Brain microvascular endothelial cell (primary cell): ENCODE data around the gene TCEAL8.
A peak's percentile ranks its signal among the peaks of the same experiment; 100 is the strongest.
"Not testable (repeated sequence)": the region's sequence is repeated elsewhere in the genome, so short reads cannot be mapped to it uniquely, and the experiment has no call there.

ENCODE experiments used
- DNase-seq: peaks from one replicate; pipeline ENCODE4 v3.0.0-alpha.2; 2020
- H3K27ac ChIP-seq: fragments of 250-450 bp; sonication (Bioruptor Pico); 2 replicates; pipeline ENCODE4 v1.5.1; 2020; ENCODE audit warnings: mild to moderate bottlenecking, moderate library complexity
- H3K27me3 ChIP-seq: fragments of 250-450 bp; sonication (Bioruptor Pico); replicated peaks from 2 replicates; pipeline ENCODE4 v1.5.1; 2020; ENCODE audit warnings: mild to moderate bottlenecking
- H3K36me3 ChIP-seq: fragments of 250-450 bp; sonication (Bioruptor Pico); replicated peaks from 2 replicates; pipeline ENCODE4 v1.5.1; 2020; ENCODE audit warnings: mild to moderate bottlenecking
- H3K4me3 ChIP-seq: 2 replicates; pipeline ENCODE4 v1.5.1; 2011; ENCODE audit warnings: low read depth, mild to moderate bottlenecking, control low read depth, low read length, moderate library complexity
- in situ Hi-C: cut with HindIII; loops from 2 replicates; pipeline ENCODE4 v1.10.0; 2017; ENCODE audit warnings: low sequenced_read_pairs, low pct_ligation_motif_present
- TF ChIP-seq, protein P1 (sequence below): IDR thresholded peaks from 2 replicates; pipeline ENCODE4 v1.5.1; 2011; ENCODE audit warnings: low read depth, mild to moderate bottlenecking, moderate library complexity, low read length, control low read depth, inconsistent platforms; ENCODE audit errors: missing control alignments

TCEAL8 gene

DNA sequence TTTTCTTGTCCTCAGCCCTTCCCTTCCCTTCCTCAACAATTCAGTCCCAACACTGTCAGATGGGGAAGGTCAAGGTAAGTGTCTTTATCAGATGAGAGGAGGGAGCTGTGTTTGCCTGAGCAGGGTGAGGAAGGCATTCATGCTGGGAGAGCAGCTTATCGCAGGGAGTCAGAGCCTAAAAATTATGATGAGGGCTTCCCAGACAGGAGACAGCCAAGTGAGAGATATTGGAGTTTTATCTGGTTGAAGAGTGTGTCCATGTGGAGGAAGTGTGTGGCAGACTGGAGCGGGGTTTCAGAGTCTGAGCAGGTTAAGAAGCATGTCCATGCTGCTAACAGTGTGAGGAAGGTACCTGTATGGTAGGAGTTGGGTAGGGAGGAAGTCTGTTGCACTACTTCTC is 21.7 kb downstream of the TCEAL8 start:
- H3K36me3 ChIP-seq: no peaks in the 10 kb centered on the region

DNA sequence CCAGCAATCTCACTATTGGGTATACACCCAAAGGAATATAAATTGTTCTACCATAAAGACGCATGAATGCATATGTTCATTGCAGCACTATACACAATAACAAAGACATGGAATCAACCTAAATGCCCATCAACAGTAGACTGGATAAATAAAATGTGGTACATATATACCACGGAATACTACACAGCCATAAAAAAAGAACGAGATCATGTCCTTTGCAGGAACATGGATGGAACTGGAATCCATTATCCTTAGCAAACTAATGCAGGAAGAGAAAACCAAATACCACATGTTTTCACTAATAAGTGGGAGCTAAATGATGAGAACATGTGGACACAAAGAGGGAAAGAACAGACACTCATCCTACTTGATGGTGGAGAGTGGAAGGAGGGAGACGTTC is 29.0 kb downstream of the TCEAL8 start:
- H3K27me3 ChIP-seq, in situ Hi-C loops, DNase-seq, H3K27ac ChIP-seq, H3K4me3 ChIP-seq, H3K36me3 ChIP-seq: not testable (repeated sequence)

More for the DNA sequence above, 21.7 kb downstream of the TCEAL8 start:
- TF ChIP-seq, protein P1, sequence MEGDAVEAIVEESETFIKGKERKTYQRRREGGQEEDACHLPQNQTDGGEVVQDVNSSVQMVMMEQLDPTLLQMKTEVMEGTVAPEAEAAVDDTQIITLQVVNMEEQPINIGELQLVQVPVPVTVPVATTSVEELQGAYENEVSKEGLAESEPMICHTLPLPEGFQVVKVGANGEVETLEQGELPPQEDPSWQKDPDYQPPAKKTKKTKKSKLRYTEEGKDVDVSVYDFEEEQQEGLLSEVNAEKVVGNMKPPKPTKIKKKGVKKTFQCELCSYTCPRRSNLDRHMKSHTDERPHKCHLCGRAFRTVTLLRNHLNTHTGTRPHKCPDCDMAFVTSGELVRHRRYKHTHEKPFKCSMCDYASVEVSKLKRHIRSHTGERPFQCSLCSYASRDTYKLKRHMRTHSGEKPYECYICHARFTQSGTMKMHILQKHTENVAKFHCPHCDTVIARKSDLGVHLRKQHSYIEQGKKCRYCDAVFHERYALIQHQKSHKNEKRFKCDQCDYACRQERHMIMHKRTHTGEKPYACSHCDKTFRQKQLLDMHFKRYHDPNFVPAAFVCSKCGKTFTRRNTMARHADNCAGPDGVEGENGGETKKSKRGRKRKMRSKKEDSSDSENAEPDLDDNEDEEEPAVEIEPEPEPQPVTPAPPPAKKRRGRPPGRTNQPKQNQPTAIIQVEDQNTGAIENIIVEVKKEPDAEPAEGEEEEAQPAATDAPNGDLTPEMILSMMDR: no peak
- DNase-seq: no peak
- Histone ChIP-seq H3K27me3 (no peaks in the 10 kb centered on the region), H3K4me3 (no peak overlapping the region), H3K27ac (no peak overlapping the region)
- in situ Hi-C loops: no loop called here

DNA sequence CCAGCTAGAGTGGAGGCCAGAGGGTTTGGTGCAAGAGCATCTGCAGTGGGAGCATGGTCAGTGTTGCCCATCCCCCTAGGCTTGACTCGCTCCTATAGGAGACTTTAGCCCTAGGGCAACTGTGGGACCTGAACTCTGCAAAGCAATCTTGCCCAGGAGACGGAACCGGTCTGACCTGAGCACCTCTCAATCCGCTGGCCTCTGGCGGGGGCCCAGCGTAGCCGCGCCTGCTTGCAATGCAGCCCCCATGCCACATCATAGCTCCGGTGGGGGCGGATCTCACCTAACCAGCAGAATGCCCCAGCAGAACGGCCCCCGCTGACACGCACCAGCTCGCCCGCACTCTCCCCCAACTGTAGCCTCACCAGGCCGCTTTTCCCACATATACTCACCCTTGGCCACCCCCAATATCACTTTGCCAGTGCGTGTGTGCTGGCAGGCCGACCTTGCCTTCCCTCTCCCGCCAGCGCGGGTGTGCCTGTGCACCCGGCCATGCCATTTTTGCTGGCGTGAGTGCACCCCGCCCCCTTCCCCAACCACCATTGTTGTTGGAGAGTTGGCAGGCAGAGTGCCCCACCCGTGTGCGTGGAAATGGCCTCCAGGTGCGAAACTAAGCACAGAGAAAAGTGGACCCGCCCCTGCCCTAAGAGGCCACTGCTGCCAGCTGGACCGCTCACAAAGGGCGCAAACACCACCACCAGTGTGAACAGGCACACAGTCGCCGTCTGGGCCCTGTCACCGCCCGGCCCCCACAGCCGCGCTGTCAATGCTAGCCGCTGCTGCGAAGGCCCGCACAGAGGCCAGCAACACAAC is 34.2 kb downstream of the TCEAL8 start:
- TF ChIP-seq, protein P1: no peak
- Histone ChIP-seq H3K27ac (no peak overlapping the region), H3K27me3 (peaks cover 2% of the 10 kb centered on the region), H3K4me3 (peak overlapping the region; percentile 32), H3K36me3 (no peaks in the 10 kb centered on the region)
- no peak for DNase-seq
- in situ Hi-C loops: no loop called here

DNA sequence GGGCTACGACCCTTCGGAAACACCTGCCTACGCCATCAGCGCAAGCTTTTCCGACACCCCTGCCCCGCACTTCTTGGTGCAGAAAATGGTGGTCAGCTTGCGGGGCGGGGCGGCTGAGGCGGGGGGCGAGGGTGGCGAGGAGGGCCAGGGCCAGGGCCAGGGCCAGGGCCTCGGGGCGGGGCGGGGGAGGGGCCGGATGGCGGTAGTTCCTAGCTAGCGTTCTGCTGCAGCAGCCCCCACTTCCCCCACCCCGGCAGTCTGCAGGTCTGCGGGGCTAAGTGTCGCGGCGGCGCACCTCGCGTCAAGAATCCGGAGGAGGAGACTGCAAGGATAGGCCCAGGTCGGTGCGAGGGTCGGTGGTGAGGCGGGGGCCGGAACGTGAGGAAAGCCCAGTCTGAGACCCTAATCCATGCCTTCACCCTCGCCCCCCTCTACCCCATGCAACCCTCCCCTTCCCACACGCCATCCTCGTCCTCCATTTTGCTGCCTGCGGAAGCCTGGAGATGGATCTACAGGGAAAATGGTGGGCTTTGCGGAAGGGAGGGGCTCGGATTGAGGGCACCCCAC is 39.4 kb downstream of the TCEAL8 start:
- Histone ChIP-seq H3K36me3 (no peaks in the 10 kb centered on the region), H3K27ac (peak overlapping the region; percentile 54), H3K27me3 (no peaks in the 10 kb centered on the region), H3K4me3 (peak overlapping the region; percentile 68)
- in situ Hi-C loops: no loop called here
- TF ChIP-seq, protein P1: no peak
- DNase-seq: no peak

DNA sequence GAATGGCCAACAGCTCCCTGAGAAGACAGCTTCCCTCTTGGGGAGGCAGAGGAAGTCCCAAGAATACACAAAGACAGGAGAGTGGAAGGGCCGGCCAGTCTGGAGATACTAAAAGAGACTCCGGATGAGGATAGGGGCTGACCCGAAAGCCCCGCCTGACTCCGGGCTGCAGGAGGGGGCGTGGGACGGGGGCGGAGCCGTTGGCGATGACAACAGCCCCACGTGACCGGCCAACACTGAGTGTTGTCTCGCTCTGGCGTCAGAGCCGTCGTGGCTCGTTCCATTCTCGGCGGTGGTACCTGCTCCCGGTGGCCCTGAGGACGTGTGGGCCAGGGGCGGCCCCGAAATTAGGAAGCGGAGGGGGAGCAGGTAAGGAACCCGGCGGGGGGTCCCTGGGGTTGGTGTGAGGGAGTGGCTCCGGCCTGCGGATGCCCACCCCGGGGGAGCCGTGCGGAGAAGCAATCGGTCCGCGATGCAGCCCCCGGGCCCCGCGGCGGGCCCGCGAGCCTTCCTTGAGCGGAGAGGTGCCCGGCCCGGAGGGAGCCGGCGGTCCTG is 40.0 kb downstream of the TCEAL8 start, which contains the start of gene BEX4:
BEX4 (plus strand) TSS at position 239 of the 555 bp plus-strand sequence. CDS start 1,046 bp downstream, outside the sequence.
- TF ChIP-seq, protein P1: no peak
- DNase-seq: peak; percentile 59
- in situ Hi-C loops: no loop called here
- H3K4me3 ChIP-seq: peak within 1 kb of the TSS; percentile 68
- no peaks in the 10 kb centered on the region for H3K27me3 ChIP-seq
- H3K36me3 ChIP-seq: no peaks in the 10 kb centered on the region
- H3K27ac ChIP-seq: peak within 1 kb of the TSS; percentile 54

DNA sequence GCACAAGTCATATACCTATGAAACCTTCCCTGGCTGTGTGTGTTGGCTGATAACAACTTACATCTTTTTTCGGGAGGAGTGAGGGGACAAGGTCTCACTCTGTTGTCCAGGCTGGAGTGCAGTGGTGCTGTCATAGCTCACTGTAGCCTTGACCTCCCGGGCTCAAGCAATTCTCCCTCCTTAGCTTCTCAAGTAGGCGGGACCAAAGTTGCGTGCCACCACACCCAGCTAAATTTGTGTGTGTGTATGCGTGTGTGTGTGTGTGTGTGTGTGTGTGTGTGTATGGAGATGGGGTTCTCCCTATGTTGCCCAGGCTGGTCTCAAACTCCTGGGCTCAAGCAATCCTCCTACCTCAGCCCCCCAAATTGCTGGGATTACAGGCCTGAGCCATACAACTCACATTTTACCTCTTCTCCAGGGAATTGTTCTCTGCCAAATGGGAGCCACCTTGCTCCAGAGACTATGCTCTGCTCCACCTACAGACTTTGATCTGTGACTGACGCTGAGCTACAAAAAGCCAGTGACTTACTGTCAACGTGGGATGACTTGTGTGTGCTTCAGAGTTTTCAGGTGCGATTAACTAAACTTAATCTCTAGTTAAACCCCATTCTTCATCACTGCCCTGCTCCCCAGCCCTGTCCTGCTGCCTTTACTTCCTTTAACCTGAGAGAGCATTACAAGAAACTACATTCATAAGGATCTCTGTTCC is 42.1 kb downstream of the TCEAL8 start:
- Histone ChIP-seq H3K36me3 (no peaks in the 10 kb centered on the region), H3K27me3 (no peaks in the 10 kb centered on the region), H3K27ac (no peak overlapping the region), H3K4me3 (no peak overlapping the region)
- no peak for DNase-seq
- in situ Hi-C loops: no loop called here
- TF ChIP-seq, protein P1: no peak
